Natural killer cell (primary cell): ENCODE data around the gene RNF169. TPM values are rescaled to one million over a fixed set of nuclear protein-coding genes. Genes with fewer than 3 reads are reported as not detected.

Experiments
- ATAC-seq, 3 donors: fragments of 150-1000 bp in 2 of 3; fragments of 200-7000 bp in 1 of 3; cut with Tn5 transposase; 1 replicate in 1 of 3; 2 replicates in 2 of 3; pipeline ENCODE4 v1.10.0; 2021; ENCODE audit warnings: mild to moderate bottlenecking in 2 of 3, moderate library complexity in 2 of 3
- DNase-seq, 2 donors: peaks; one replicate each; pipeline versions ENCODE4 v3.0.0 to v3.0.0-alpha.2; 2013 to 2021; ENCODE audit warnings: mixed read lengths in 1 of 2
- H3K27ac ChIP-seq: one replicate; pipeline ENCODE4 v1.5.1; 2013; ENCODE audit warnings: mild to moderate bottlenecking, low read length
- H3K27me3 ChIP-seq: one replicate; pipeline ENCODE4 v1.6.1; 2013; ENCODE audit warnings: low read length; ENCODE audit not compliant: control insufficient read depth, insufficient read depth
- H3K36me3 ChIP-seq: one replicate; pipeline ENCODE4 v1.6.1; 2013; ENCODE audit warnings: low read length; ENCODE audit not compliant: control insufficient read depth, insufficient read depth
- H3K4me1 ChIP-seq: one replicate; pipeline ENCODE4 v1.6.1; 2013; ENCODE audit warnings: low read length; ENCODE audit not compliant: control insufficient read depth, insufficient read depth
- H3K4me3 ChIP-seq: one replicate; pipeline ENCODE4 v1.5.1; 2013; ENCODE audit warnings: low read length
- H3K9me3 ChIP-seq: one replicate; pipeline ENCODE4 v1.6.1; 2013; ENCODE audit warnings: low read length; ENCODE audit not compliant: control insufficient read depth, insufficient read depth
- H3K27ac Mint-ChIP-seq, 2 donors: one replicate each; pipeline ENCODE4 v1.8.0; 2022; ENCODE audit warnings: mild to moderate bottlenecking in 2 of 2, mixed read lengths in 2 of 2, moderate library complexity in 1 of 2
- H3K27me3 Mint-ChIP-seq, 2 donors: one replicate each; pipeline ENCODE4 v1.8.0; 2022; ENCODE audit warnings: low read depth in 2 of 2, mixed read lengths in 2 of 2
- H3K36me3 Mint-ChIP-seq: one replicate; pipeline ENCODE4 v1.8.0; 2022; ENCODE audit warnings: mixed read lengths
- H3K4me1 Mint-ChIP-seq, 2 donors: one replicate each; pipeline ENCODE4 v1.8.0; 2022; ENCODE audit warnings: mixed read lengths in 2 of 2
- H3K4me3 Mint-ChIP-seq: one replicate; pipeline ENCODE4 v1.8.0; 2022; ENCODE audit warnings: mild to moderate bottlenecking, moderate library complexity, mixed read lengths
- H3K9me3 Mint-ChIP-seq, 2 donors: one replicate each; pipeline ENCODE4 v1.8.0; 2022; ENCODE audit warnings: mixed read lengths in 2 of 2
- WGBS: methylation state at CpG from one replicate; pipeline ENCODE4 v1.1.7; 2013; ENCODE audit warnings: missing lambda C conversion rate; ENCODE audit not compliant: insufficient coverage; 5-methylcytosine and 5-hydroxymethylcytosine counted together
- intact Hi-C: fragments of 100-400 bp; cut with micrococcal nuclease; formaldehyde crosslinking; loops from one replicate; pipeline ENCODE4 v1.14.2; 2022
- total RNA-seq, 4 donors: library from RNA; stranded (reverse); fragments of 120-200 nt in 1 of 4; gene quantifications; one replicate each; pipeline versions ENCODE4 v1.2.3 to v1.2.4, GENCODE V29; 2013 to 2022
- TF ChIP-seq, protein P1 (sequence below): fragments of 200-600 bp; IDR thresholded peaks from one replicate; pipeline ENCODE4 v1.8.0; 2022; ENCODE audit warnings: antibody characterized with exemption

Gene RNF169
- total RNA-seq, 3 donors from 2014 or later (not counting 1 experiment from before 2014, with no cell fraction given) = 29.1 to 39.8 (median 37.9) TPM

- intact Hi-C loops = no loop called here
- Histone ChIP-seq H3K4me3 (no peak overlapping the region), H3K27me3 (no peaks in the 10 kb centered on the region), H3K9me3 (peaks cover 5% of the 10 kb centered on the region), H3K27ac (no peak overlapping the region), H3K4me1 (no peaks in the 10 kb centered on the region), H3K36me3 (peaks cover 12% of the 10 kb centered on the region)
- H3K27ac Mint-ChIP-seq = no peak overlapping the region
- ATAC-seq = no peak
- no peaks in the 10 kb centered on the region for H3K9me3 Mint-ChIP-seq
- TF ChIP-seq, protein P1, sequence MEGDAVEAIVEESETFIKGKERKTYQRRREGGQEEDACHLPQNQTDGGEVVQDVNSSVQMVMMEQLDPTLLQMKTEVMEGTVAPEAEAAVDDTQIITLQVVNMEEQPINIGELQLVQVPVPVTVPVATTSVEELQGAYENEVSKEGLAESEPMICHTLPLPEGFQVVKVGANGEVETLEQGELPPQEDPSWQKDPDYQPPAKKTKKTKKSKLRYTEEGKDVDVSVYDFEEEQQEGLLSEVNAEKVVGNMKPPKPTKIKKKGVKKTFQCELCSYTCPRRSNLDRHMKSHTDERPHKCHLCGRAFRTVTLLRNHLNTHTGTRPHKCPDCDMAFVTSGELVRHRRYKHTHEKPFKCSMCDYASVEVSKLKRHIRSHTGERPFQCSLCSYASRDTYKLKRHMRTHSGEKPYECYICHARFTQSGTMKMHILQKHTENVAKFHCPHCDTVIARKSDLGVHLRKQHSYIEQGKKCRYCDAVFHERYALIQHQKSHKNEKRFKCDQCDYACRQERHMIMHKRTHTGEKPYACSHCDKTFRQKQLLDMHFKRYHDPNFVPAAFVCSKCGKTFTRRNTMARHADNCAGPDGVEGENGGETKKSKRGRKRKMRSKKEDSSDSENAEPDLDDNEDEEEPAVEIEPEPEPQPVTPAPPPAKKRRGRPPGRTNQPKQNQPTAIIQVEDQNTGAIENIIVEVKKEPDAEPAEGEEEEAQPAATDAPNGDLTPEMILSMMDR = peak; percentile 55
- H3K4me3 Mint-ChIP-seq = no peak overlapping the region
- no peaks in the 10 kb centered on the region for H3K4me1 Mint-ChIP-seq
- DNase-seq = peak in 1 of 2 donors; percentile 21
- H3K36me3 Mint-ChIP-seq = peaks cover 20% of the 10 kb centered on the region
- no peaks in the 10 kb centered on the region for H3K27me3 Mint-ChIP-seq
- WGBS = 86% methylated on average over 1 of the region's 1 CpG
Measured at GRCh38 chr11:74877132-74877531, 128.5 kb downstream of the RNF169 start.

Other genes starting within 250 kb of the RNF169 start
- 10 to 100 TPM in 1 of 3 donors, 1 to 10 TPM in 2; 9.4 to 10.6 (median 9.6) TPM for gene POLD3, start 156.3 kb upstream of the RNF169 start, total RNA-seq
- not detected for gene CHRDL2, start 17.4 kb upstream of the RNF169 start, total RNA-seq
- gene XRRA1, start 200.2 kb downstream of the RNF169 start, total RNA-seq = 10 to 100 TPM; 12.7 to 14.3 (median 14.3) TPM
- gene SPCS2, start 200.4 kb downstream of the RNF169 start, total RNA-seq = 100 to 1,000 TPM in 2 of 3 donors, 10 to 100 TPM in 1; 76.9 to 117 (median 106) TPM
- 10 to 100 TPM; 16.9 to 24.3 (median 17.5) TPM for gene NEU3, start 240.1 kb downstream of the RNF169 start, total RNA-seq